DLD1 (cell line): Measurements from ENCODE around the gene AHRR.
"Not testable (repeated sequence)": the region's sequence is repeated elsewhere in the genome, so short reads cannot be mapped to it uniquely, and the experiment has no call there.

ENCODE experiments used
- in situ Hi-C: cut with HindIII; loops from 2 replicates; pipeline ENCODE4 v1.10.0; 2017; ENCODE audit warnings: low sequenced_read_pairs

Gene AHRR

GRCh38 chr5:483011-483410, 161.5 kb downstream of the AHRR start:
- in situ Hi-C loops, result no loop called here

GRCh38 chr5:483434-484140, 162.1 kb downstream of the AHRR start:
- in situ Hi-C loops, result no loop called here

GRCh38 chr5:484556-484955, 163.0 kb downstream of the AHRR start:
- in situ Hi-C loops, result no loop called here

GRCh38 chr5:485113-485945, 163.8 kb downstream of the AHRR start:
- in situ Hi-C loops, result no loop called here

- in situ Hi-C loops, result no loop called here
Measured at GRCh38 chr5:485946-486491, 164.5 kb downstream of the AHRR start.

GRCh38 chr5:486597-486996, 165.1 kb downstream of the AHRR start:
- in situ Hi-C loops, result not testable (repeated sequence)
